Calu3 (cell line): Measurements from ENCODE around the gene TJP2. TPM values are rescaled to one million over a fixed set of nuclear protein-coding genes. Genes with fewer than 3 reads are reported as not detected.

ENCODE experiments used
- BruUV-seq: library from RNA; stranded (reverse); fragments of 400-500 nt; replicated peaks from 2 replicates; lab custom pipeline; 2021; lab: Mats Ljungman, UMichigan
- CTCF ChIA-PET: fragments of 300-600 bp; sonication (Branson Sonifier 250); formaldehyde crosslinking; loops from one replicate; lab custom pipeline; 2022; ENCODE audit warnings: antibody characterized with exemption; lab: Charles Lee
- DNase-seq: peaks from one replicate; pipeline ENCODE4 v3.0.0; 2022
- H3K27ac Mint-ChIP-seq: one replicate; pipeline ENCODE4 v1.8.0; 2022; ENCODE audit warnings: mixed read lengths; ENCODE audit not compliant: unreplicated experiment
- H3K27me3 Mint-ChIP-seq: one replicate; pipeline ENCODE4 v1.8.0; 2022; ENCODE audit warnings: mixed read lengths; ENCODE audit not compliant: unreplicated experiment
- H3K36me3 Mint-ChIP-seq: one replicate; pipeline ENCODE4 v1.8.0; 2022; ENCODE audit warnings: mild to moderate bottlenecking, moderate library complexity, mixed read lengths; ENCODE audit not compliant: insufficient read depth, unreplicated experiment
- H3K4me1 Mint-ChIP-seq: one replicate; pipeline ENCODE4 v1.8.0; 2022; ENCODE audit warnings: mild to moderate bottlenecking, low read depth, mixed read lengths; ENCODE audit not compliant: unreplicated experiment
- H3K4me3 Mint-ChIP-seq: one replicate; pipeline ENCODE4 v1.8.0; 2022; ENCODE audit warnings: mild to moderate bottlenecking, low read depth, moderate library complexity, mixed read lengths; ENCODE audit not compliant: unreplicated experiment
- H3K9me3 Mint-ChIP-seq: one replicate; pipeline ENCODE4 v1.8.0; 2022; ENCODE audit warnings: low read depth, mixed read lengths; ENCODE audit not compliant: unreplicated experiment
- intact Hi-C: fragments of 100-400 bp; cut with micrococcal nuclease; formaldehyde crosslinking; loops from one replicate; pipeline ENCODE4 v1.10.0; 2022; ENCODE audit not compliant: unreplicated experiment
- total RNA-seq: library from RNA; stranded (reverse); gene quantifications from 2 replicates; pipeline ENCODE4 v1.2.3, GENCODE V29; 2022
- TF ChIP-seq, protein P1 (sequence below): fragments of 200-600 bp; IDR thresholded peaks from one replicate; pipeline ENCODE4 v1.8.0; 2022; ENCODE audit warnings: antibody characterized with exemption; ENCODE audit not compliant: unreplicated experiment

Gene TJP2
- total RNA-seq, 1 experiment from 2014 or later, result 139 TPM

DNA sequence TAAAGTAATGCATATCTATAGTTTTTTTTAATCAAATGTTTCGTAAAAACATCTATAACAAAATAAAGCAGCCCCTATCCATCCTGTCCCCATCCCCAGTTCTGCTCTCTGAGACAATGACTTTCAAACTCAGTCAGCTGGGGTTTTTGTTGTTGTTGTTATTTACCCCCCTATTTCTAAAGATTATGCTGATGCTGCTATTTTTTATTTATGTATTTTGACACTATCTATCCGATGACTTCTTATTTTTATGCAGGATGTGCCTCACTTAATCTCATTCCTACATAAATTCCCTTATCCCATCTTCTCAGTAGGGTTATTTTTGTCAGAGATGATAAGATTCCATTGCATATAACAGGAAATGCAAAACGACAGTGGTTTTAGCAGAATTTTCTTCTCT is 105.7 kb downstream of the TJP2 start:
- no peak overlapping the region for H3K27ac Mint-ChIP-seq
- intact Hi-C loops, result no loop called here
- DNase-seq, result no peak
- no peaks in the 10 kb centered on the region for H3K4me1 Mint-ChIP-seq
- H3K36me3 Mint-ChIP-seq, result no peaks in the 10 kb centered on the region
- TF ChIP-seq, protein P1, sequence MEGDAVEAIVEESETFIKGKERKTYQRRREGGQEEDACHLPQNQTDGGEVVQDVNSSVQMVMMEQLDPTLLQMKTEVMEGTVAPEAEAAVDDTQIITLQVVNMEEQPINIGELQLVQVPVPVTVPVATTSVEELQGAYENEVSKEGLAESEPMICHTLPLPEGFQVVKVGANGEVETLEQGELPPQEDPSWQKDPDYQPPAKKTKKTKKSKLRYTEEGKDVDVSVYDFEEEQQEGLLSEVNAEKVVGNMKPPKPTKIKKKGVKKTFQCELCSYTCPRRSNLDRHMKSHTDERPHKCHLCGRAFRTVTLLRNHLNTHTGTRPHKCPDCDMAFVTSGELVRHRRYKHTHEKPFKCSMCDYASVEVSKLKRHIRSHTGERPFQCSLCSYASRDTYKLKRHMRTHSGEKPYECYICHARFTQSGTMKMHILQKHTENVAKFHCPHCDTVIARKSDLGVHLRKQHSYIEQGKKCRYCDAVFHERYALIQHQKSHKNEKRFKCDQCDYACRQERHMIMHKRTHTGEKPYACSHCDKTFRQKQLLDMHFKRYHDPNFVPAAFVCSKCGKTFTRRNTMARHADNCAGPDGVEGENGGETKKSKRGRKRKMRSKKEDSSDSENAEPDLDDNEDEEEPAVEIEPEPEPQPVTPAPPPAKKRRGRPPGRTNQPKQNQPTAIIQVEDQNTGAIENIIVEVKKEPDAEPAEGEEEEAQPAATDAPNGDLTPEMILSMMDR, result no peak
- peaks cover 6% of the 10 kb centered on the region for H3K27me3 Mint-ChIP-seq
- no TSS peak for BruUV-seq
- H3K4me3 Mint-ChIP-seq, result no peak overlapping the region
- CTCF ChIA-PET, result interaction anchor here (0.7 kb wide), 1 partner anchor 1701 kb away, joined by 3 read pairs; no protein-coding TSS in a partner anchor
- H3K9me3 Mint-ChIP-seq, result no peaks in the 10 kb centered on the region

DNA sequence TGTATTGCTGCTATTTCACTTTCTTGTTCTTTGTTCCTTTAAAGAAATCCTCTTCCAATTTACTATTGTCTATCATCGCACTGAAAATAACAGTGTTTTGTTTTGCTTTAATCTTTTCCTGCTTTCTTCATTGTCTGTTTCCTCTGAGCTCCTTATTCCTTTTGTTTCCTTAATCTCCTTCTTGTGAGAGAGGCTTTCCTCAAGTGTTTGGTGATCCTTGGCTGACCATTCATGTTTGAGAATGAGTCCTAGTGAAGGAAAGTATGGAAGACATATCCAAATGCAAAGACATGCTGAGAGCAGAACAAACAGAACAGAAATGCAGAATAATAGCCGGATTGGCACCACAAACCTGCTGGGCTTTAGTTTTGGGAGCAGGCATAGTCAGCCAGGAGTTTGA is 108.9 kb downstream of the TJP2 start:
- no TSS peak for BruUV-seq
- no peak overlapping the region for H3K27ac Mint-ChIP-seq
- no peak overlapping the region for H3K4me3 Mint-ChIP-seq
- H3K27me3 Mint-ChIP-seq, result peaks cover 39% of the 10 kb centered on the region
- no peak for DNase-seq
- intact Hi-C loops, result no loop called here
- H3K9me3 Mint-ChIP-seq, result no peaks in the 10 kb centered on the region
- CTCF ChIA-PET, result no interaction called here
- no peaks in the 10 kb centered on the region for H3K36me3 Mint-ChIP-seq
- H3K4me1 Mint-ChIP-seq, result no peaks in the 10 kb centered on the region
- TF ChIP-seq, protein P1, result no peak

DNA sequence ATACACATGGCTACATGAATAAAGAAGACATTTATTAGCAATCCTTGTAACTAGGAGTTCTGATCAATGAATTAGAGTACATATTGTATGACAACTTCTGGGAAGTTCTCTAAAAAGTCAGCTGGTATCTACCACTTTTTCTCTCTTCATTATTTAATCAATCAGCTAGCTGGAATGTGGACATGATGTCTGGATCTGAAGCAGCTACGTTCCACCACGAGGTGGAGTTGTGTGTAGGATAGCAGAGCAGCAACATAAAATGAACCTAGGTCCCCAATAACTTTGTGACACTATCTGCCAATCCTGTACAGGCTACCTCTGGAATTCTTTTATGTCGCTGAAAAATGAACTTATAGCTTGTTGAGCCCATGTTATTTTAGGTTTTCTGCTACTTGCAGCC is 118.0 kb downstream of the TJP2 start:
- CTCF ChIA-PET, result no interaction called here
- BruUV-seq, result no TSS peak
- H3K27ac Mint-ChIP-seq, result no peak overlapping the region
- no peak overlapping the region for H3K4me3 Mint-ChIP-seq
- TF ChIP-seq, protein P1, result no peak
- peaks cover 35% of the 10 kb centered on the region for H3K27me3 Mint-ChIP-seq
- H3K9me3 Mint-ChIP-seq, result no peaks in the 10 kb centered on the region
- intact Hi-C loops, result no loop called here
- no peak for DNase-seq
- H3K4me1 Mint-ChIP-seq, result no peaks in the 10 kb centered on the region
- H3K36me3 Mint-ChIP-seq, result no peaks in the 10 kb centered on the region

DNA sequence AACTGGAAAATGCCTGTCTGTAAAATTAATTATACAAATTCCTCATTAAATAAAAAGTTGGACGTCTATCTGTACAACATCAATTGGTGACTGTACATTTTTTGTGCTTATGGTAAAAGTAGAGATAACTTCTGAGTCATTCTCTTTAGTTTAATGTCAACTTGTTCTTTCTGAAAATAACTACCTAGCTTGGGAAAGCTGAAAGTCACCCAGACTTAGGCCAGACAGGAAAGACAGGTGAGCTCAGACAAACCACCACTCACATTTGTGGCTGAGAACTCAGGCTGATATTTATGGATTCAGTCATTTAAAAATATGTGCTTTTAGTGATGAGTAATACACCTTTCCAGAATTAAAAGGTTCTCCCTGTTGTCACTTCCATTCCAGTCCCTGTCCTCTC is 119.1 kb downstream of the TJP2 start:
- TF ChIP-seq, protein P1, result no peak
- no peaks in the 10 kb centered on the region for H3K9me3 Mint-ChIP-seq
- intact Hi-C loops, result no loop called here
- CTCF ChIA-PET, result no interaction called here
- H3K27ac Mint-ChIP-seq, result no peak overlapping the region
- no peaks in the 10 kb centered on the region for H3K36me3 Mint-ChIP-seq
- DNase-seq, result no peak
- no TSS peak for BruUV-seq
- H3K4me3 Mint-ChIP-seq, result no peak overlapping the region
- peaks cover 24% of the 10 kb centered on the region for H3K27me3 Mint-ChIP-seq
- H3K4me1 Mint-ChIP-seq, result no peaks in the 10 kb centered on the region
